H4 (cell line): ENCODE data around the gene TBC1D7. TPM values are rescaled to one million over a fixed set of nuclear protein-coding genes. Genes with fewer than 3 reads are reported as not detected.
A peak's percentile ranks its signal among the peaks of the same experiment; 100 is the strongest.

Experiments
- DNase-seq: peaks from one replicate; pipeline ENCODE4 v3.0.0-alpha.2; 2015; ENCODE audit warnings: low spot score
- total RNA-seq: library from RNA; depleted of rRNA; stranded (reverse); fragments of >200 nt; shearing (Covaris generic); gene quantifications from 2 replicates; pipeline ENCODE4 v1.2.3, GENCODE V29; 2014; rRNA removed

Gene TBC1D7
- 31.9 and 33.7 TPM in 2 replicates for total RNA-seq

GRCh38 chr6:13328076-13328874 lies at the start of gene TBC1D7:
Gene TBC1D7, minus strand, starts transcription at chr6:13328537. Its CDS starts 1,639 bp downstream, at chr6:13326898.
- DNase-seq = peak; percentile 86

GRCh38 chr6:13377054-13377758 lies 48.9 kb upstream of the TBC1D7 start:
- no peak for DNase-seq

- DNase-seq = no peak
These were observed 47.1 kb upstream of the TBC1D7 start for GRCh38 chr6:13375360-13375878.

GRCh38 chr6:13373919-13374318 lies 45.6 kb upstream of the TBC1D7 start:
- DNase-seq = no peak

- no peak for DNase-seq
These were observed 45.1 kb upstream of the TBC1D7 start for GRCh38 chr6:13373488-13373886.

DNA sequence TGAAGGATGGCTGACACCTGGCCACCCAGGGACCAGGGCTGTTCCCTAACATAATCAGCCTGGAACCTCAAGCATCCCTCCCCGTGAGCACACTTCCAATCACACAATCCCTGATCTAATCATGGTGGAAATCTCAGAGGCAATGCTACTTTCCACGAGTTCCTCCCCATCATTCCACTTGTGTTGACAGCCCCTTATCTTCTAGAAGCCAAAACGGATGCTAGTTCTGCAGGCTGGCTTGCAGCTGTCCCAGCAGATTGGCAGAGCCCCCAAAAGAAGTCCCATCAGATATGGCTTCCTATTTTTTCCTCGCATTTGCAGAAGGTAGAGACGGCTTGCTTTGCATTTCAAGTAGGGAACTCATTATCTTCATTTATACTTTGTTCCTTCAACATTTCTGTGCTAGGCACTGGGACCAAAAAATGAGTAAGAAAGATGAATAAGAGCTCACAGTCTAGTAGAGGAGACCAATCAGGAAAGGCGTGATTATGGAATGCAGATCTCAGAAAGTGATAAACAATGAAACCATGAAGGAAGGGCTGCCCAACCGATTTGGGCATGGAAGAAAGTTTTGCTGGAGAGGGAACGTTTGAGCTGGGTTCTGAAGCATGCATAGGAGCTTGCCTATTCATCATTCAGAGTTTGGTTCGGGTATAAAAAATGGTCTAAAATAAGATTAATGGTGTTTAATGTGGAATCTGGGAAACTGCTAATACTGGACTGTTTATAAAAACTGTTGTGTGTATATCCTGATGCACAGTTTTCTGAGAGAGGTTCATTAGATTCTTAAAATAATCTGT lies 44.6 kb upstream of the TBC1D7 start:
- DNase-seq = no peak

GRCh38 chr6:13372076-13372475 lies 43.7 kb upstream of the TBC1D7 start:
- DNase-seq = no peak

DNA sequence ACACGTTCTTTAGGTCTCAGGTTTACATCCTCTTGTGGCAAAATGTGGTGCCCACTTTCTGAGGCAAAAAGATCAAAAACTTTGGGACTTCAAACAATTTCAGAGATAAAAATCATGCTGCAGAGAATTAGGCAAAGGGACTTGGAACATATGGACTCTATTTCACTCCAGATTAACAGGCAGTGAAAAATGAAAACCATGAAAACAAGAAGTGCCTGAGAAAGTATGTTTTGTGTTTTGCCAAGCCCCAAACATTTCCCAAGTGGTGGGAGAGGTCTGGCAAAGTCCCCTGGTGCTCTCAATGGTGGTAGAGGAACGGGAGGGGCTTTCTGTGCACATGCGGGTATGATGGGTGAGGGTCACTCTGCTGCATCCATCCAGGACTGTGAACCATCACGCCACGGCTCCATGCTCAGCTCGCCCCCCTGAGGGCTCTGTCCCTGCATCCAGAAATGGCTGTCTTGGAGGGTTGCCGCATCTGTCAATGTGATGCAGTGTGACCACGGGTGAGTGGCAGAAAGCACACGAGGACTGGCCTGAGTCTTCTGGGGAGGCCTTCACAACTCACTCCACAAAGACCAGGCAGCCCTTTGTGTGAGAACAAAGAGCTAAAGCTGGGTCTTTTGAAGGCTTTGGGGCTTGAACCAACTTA lies 43.2 kb upstream of the TBC1D7 start:
- DNase-seq = no peak

GRCh38 chr6:13370623-13371022 lies 42.3 kb upstream of the TBC1D7 start:
- no peak for DNase-seq

DNA sequence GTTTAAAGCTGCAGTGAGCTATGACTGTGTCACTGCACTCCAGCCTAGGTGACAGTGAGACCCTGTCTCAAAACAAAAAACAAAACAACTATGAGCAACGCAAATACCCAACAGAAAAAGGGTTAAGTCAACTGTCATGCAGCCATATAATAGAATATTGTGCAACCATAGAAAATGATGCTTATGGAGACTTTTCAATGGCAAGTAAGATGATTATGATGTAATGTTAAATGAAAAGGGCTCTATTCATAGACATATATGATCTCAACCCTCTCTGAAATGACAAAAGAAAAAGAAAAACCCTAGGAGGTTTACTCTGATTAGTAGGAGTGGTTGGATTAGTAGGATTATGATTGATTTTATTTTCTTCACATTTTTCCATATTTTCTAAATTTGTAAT lies 41.3 kb upstream of the TBC1D7 start:
- DNase-seq = no peak

GRCh38 chr6:13368731-13369115 lies 40.4 kb upstream of the TBC1D7 start:
- DNase-seq = no peak

DNA sequence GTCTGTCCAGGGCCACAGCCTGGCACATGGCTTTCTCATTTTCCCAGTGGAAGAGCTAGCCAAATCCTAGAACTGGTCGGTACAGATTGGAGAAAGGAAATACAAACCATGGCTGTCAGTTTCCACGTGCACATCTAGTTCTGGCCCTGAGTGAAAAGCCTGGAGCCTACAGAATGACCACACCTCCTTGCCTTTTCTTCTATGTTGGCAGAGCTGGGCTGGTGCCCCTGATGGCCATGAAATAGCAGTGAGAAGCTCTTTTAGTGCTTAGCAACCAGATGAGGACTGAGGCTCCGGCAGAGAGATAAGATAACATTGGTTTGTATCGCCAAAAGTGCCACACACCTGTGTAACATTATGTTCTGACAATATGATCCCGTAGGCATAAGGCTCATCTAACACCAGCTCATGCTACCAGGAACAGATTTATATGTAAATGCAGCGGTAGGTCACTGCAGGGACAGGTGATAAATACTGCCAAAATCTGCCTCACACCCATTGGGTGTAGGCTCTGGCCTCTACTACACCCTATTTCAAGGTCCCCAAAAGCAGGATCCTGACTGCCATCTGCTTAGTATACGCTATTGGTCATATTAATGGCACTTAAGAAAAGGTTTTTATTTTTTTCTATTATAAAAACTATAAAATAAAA lies 39.9 kb upstream of the TBC1D7 start:
- no peak for DNase-seq

- no peak for DNase-seq
These were observed 39.1 kb upstream of the TBC1D7 start for GRCh38 chr6:13367396-13367795.

GRCh38 chr6:13365320-13365719 lies 37.0 kb upstream of the TBC1D7 start:
- DNase-seq = no peak

DNA sequence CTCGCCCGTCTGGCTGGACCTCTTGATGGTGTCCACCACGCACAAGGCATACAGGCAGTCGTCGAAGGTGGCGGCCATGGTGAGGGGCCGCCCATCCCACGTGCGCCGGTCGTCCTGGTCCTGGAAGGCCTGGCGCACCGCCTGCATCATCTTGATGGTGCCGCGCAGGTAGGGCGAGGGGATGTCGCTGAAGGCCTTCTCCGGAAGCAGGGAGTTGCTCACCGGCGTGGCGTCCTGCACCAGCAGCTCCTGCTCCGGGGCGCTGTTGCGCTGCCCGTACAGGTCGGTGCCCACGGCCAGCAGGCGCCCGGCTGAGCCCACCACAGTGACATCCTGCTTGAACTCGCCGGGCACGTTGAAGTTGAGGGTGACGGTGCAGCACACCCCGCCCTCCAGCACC lies 36.5 kb upstream of the TBC1D7 start:
- no peak for DNase-seq

DNA sequence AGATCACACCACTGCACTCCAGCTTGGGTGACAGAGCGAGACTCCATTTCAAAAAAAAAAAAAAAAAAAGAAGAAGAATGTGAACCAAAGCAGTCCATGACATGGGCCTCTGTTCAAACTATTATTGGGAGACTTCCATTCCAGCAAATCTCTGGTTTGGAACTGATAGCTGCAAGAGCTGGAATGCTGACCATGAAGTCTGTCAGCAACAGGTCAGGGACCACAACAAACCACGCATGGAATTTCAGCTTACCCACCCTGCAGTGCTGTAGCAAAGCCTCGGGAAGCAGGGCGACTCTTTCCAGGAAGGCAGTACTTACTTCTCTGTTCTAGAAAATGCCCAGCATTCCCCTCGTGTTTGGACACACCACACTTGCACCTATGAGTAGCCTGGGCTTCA lies 34.1 kb upstream of the TBC1D7 start:
- DNase-seq = no peak

- DNase-seq = peak; percentile 33
These were observed 32.6 kb upstream of the TBC1D7 start for GRCh38 chr6:13360671-13361540.

DNA sequence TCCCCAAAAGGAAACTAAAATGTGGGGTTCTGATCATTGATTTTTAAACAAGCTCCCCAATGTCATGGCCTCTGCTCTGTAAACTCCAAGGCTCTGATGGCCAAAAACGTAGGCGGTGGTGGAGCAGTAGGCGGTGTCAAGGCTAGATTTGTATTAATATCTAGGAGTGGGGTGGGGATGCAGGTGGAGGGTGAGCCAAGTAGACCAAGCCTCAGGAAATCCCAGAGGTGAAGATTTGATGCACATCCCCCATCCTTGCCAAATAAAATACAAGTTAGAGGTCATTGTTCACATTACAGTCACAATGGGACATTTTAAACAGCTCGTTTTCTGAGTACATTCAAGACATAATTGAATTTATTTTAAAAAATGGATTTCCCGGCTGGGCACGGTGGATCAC lies 30.9 kb upstream of the TBC1D7 start:
- no peak for DNase-seq

DNA sequence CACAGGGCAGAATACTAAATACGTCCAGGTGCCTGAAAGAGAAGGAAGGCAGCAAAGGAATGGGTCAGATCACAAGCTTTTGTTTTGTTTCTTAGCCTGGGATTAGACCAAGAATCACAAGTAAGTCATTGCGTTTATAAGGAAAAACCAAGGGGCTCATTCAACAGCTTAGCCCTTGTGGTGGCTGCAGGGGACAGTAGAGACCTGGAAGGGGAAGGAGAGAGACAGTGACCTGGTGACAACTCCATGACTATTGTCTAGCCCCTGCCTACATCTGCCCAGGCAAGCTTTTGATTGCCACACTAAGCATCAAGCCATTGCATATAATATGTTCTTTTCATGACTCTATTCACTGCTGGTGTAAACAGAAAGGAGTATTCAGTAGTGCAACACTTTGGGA lies 30.2 kb upstream of the TBC1D7 start:
- DNase-seq = no peak

GRCh38 chr6:13357551-13358075 lies 29.3 kb upstream of the TBC1D7 start:
- DNase-seq = no peak
